Left hindlimb (tissue), 1 donor: ENCODE results near the gene MCF2L.

Experiments
- DNase-seq: peaks from one replicate; pipeline ENCODE4 v3.0.0-alpha.2; 2018

The MCF2L gene

DNA sequence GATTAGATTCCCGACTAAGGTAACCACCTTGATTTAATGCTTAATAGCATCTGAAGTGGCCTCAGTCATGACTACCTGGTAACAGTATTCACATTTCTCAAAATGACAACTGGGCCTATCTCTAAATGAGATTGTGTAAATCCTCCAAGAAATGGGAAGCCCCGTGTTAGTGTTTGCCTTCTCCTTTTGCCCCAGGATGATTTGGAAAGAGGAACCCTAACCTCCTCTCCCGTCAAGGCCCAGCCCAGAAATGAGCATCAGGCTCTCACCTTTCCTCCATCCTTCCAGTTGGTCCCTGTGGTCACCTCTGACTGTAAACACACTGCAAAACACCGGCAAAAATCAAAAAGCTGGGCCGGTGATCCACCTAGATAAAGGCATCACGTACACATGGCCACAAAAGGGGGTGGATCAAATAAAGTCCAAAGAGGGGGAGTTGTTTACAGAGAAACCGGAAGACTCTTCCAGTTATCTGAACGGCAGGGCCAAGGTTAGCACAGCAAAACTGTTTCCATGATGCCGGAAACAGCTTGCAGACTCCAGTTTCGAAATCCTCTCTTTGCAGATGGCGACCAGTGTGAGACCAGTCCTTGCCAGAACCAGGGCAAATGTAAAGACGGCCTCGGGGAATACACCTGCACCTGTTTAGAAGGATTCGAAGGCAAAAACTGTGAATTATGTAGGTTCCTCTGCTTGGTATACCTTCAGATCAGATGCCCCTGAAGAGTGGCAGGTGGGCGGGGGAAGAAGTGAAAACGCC lies 170.0 kb downstream of the MCF2L start:
- no peak for DNase-seq

DNA sequence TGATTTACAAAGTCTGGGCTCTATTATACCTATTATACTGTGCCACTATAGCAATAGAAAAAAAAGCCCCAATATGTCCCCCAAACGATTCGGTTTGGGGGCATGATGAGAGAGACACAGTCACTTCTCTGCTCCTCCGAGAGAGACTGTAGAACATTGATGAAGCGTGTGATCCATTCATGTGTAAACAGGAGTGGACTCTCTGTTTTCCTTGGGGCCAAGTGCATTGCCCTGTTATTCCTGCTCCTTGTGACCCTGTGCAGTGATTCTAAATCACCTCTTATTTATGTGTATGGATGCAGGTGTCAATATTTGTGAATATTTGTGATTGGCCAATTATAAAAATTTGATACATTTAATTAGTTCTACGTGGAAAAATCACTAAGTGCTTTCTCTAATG lies 170.6 kb downstream of the MCF2L start:
- DNase-seq = no peak

DNA sequence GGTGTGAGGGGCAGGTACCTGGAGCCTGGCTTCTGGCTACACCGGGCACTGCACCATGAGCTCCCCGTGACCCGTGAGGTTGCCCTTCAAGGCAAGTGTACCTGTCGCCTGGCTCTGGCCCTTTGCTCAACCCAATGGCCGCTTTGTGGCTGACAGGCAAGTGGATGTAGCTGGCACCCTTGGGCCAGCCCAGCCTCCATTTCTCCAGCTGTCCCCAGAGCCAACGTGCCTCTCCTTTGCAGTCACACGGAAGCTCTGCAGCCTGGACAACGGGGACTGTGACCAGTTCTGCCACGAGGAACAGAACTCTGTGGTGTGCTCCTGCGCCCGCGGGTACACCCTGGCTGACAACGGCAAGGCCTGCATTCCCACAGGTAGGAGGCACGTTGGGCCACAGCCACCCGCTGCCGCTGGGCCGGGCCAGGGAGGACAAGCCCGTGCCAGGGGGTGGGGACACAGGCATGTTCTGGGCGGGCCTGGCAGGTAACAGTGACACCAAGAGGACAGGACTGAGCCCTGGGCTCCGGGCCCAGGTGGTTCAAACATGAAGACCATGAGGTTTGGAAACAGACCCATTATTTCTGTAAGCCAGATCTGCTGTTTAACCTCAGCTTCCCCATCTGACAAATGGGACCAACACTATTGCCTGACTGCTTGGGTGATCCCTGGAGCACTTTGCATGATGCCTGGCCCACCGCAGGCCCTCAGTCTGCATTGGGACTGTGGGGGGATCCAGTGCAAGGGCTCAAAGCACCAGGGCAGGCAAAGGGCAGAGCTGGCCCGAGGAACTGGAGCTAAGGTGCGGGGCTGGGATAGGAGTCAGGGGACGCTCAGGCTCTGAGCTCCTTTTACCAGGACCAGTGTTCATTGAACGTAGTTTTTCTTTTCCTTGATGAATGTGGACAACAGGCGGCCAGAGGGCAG lies 171.9 kb downstream of the MCF2L start:
- no peak for DNase-seq

DNA sequence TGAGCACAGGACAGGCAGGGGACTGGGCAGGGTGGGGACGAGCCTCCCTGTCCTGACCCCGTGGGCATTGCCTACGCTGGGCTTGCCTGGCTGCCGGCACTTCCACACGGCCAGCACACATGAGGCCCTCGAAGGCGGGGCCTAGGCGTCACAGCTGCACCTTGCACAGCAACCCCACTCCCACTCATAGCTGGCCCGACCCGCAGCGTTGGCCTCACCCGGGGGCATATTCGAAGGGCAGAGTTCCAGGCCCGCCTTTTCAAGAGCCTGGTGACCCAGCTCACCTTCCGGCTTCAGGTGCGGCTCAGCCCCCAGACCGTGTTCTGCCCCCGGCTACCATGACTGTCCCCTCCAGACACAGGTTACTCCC lies 172.6 kb downstream of the MCF2L start:
- no peak for DNase-seq

DNA sequence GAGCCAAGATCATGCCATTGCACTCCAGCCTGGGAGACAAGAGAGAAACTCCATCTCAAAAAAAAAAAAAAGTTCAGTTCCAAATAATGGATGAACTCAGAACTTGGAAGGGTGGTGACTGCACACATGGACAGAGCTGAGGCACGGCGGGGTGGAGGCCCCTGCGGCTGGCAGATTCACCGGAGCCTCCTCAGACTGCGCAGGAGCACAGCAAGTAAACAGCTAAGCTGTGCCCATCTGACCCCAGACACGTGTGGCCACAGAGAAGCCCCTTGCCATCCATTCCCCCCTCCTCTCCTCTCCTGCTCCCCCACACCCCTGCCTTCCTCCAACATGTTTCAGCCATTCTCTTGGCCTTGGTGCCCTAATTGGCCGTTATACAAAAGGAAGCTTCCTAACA lies 173.9 kb downstream of the MCF2L start:
- no peak for DNase-seq

DNA sequence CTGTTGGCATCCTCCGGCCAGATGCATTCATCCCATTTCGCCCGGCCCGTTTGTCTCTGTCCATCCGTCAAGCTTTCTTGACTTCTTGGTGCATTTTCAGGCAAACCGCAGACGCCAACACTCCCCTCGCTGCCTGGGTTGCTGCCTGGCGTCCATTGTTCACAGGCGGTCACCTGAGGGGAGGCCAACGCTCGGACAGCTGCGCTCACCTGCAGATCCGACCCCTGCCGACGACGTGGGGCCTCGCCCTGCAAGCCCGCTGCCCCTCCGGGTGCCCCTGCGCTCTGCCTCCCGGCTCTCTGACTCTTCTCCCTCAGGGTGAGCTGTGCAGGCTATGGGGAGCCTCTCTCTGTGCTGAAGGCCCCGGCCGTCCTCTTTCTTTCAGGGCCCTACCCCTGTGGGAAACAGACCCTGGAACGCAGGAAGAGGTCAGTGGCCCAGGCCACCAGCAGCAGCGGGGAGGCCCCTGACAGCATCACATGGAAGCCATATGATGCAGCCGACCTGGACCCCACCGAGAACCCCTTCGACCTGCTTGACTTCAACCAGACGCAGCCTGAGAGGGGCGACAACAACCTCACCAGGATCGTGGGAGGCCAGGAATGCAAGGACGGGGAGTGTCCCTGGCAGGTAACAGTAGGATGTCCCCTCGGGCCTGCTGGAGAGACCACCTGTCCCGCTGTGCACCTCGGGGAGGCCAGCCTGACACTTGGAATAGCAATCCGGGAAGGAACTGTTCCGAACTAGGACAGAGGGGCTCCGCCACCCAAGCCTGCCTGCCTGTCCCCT lies 174.6 kb downstream of the MCF2L start:
- no peak for DNase-seq

DNA sequence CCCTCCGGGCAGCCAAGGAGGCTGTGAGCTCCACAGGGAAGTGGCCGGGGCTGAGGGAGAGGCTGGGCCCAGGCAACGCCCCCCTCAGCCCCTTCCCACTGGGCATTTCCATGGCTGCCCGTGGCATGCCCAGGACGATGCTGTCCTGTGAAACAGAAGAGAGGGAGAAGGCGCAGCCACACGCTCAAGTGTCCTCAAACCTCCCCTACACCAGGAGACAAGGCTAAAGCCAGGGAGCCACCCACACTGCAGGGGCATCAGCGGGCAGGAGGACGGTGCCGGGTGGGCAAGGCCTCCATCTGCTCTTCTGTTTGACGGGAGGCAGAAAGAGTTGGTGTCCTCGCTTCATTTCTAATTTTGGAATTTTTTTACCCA lies 175.2 kb downstream of the MCF2L start:
- no peak for DNase-seq

DNA sequence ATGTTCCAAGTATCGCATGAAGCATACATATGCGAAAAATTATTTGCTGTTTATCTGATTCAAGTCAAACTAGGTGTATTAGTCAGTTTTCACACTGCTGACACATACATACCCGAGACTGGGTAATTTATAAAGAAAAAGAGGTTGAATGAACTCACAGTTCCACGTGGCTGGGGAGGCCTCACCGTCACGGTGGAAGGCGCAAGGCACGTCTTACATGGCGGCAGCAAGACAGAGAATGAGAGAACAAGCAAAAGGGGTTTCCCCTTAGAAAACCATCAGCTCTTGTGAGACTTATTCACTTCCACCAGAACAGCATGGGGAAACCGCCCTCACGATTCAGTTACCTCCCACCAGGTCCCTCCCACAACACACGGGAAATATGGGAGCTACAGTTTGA lies 176.5 kb downstream of the MCF2L start:
- DNase-seq = no peak

DNA sequence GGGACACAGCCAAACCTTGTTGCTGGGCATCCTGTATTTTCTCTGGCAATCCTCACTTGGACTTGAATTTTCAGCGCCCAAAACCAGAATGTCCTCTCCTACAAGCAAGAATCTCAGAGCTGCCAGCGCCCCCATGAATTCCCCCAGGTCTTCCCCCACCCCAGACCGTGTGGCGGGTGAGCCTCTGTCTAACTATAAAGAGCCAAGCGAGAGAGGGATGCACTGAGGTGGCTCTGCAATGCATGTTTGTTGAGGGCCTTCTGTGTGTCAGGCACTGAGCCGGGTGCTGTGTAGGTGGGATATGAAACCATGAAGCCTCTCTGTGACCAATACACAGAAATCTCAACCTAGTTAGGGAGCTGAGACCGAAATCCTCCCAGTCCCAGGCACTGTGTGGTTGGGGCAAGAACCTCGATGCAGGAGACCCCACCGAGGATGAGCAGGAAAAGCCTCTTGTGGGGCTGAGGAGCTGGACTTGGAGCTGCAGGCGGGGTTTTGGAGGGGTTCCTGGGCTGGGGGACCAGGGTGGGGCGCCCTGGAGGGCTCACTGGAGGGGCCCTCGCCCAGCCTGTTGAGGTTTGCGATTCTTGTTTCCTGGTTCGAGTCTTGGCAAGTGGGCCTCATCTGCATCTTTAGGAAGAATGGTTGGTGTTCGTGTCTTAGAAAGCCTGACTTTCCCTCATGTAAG lies 177.0 kb downstream of the MCF2L start:
- no peak for DNase-seq

DNA sequence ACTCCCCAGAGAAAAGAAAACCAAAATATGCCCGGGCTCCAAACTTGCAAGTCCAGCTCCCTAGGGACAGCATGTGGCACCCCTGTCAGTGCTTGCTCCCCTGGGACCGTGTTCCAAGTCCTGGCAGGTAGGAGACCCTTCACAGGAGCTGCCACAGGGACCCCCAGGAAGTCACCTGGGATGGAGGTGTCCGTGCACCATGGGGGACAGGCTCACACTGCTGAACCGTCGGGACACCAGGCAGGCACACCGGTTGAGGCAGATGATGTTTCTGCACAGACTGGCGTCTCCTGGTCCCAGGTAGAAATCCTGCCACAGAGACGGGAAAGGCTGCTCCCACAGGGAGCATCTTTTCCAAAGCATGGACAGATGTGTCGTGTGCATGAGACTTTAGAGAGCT lies 177.7 kb downstream of the MCF2L start:
- DNase-seq = no peak

DNA sequence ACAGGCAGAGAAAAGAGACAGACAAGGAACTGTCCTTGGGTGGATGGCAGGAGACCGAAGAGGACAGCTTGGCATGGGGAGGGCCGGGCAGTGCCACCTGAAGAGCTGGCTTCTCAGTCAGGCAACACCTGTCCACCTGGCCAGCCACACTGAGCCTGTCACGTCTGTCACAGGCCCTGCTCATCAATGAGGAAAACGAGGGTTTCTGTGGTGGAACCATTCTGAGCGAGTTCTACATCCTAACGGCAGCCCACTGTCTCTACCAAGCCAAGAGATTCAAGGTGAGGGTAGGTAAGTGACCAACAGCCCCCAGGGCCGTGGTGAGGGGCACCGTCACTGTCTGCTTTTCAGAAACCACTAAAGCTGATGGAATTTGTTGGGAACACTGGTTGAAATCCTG lies 178.2 kb downstream of the MCF2L start:
- no peak for DNase-seq

DNA sequence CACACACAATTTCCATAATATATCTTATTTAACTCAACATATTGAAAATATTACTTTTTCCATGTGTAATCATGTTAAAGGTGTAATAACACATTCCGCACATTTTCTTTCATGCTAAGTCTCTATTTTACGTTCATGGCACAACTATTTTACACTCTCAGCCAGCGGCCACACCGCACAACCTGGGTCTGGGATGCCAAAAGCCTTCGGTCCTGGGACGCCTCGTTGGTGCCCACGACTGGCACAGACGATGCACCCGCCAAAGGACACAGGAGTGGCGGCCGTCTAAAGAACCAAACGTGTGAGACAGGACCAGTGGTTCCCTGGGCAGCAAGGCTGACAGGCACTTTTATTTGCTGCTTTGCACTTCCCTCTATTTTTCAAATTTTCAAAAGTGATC lies 179.4 kb downstream of the MCF2L start:
- no peak for DNase-seq

DNA sequence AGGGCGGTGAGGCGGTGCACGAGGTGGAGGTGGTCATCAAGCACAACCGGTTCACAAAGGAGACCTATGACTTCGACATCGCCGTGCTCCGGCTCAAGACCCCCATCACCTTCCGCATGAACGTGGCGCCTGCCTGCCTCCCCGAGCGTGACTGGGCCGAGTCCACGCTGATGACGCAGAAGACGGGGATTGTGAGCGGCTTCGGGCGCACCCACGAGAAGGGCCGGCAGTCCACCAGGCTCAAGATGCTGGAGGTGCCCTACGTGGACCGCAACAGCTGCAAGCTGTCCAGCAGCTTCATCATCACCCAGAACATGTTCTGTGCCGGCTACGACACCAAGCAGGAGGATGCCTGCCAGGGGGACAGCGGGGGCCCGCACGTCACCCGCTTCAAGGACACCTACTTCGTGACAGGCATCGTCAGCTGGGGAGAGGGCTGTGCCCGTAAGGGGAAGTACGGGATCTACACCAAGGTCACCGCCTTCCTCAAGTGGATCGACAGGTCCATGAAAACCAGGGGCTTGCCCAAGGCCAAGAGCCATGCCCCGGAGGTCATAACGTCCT lies 180.0 kb downstream of the MCF2L start:
- DNase-seq = no peak
